Colonic mucosa (tissue), 4 donors: ENCODE data around the gene PRPF4. TPM values are rescaled to one million over a fixed set of nuclear protein-coding genes. Genes with fewer than 3 reads are reported as not detected.
"Not testable (repeated sequence)": the region's sequence is repeated elsewhere in the genome, so short reads cannot be mapped to it uniquely, and the experiment has no call there.

Experiments used
- DNase-seq: peaks from one replicate; pipeline ENCODE4 v3.0.0-alpha.2; 2020
- H3K27ac ChIP-seq: fragments of 200-600 bp; one replicate; pipeline ENCODE4 v1.8.0; 2021
- H3K27me3 ChIP-seq: fragments of 200-600 bp; one replicate; pipeline ENCODE4 v1.8.0; 2021
- H3K36me3 ChIP-seq: fragments of 200-600 bp; one replicate; pipeline ENCODE4 v1.8.0; 2021
- H3K4me1 ChIP-seq: fragments of 200-600 bp; one replicate; pipeline ENCODE4 v1.8.0; 2021; ENCODE audit warnings: mild to moderate bottlenecking
- H3K4me3 ChIP-seq: fragments of 200-600 bp; one replicate; pipeline ENCODE4 v1.8.0; 2021
- H3K9ac ChIP-seq, 2 donors: one replicate each; pipeline ENCODE4 v1.7.0; 2013; ENCODE audit warnings: control low read depth in 2 of 2, low read depth in 2 of 2, low read length in 2 of 2
- H3K9me3 ChIP-seq: fragments of 200-600 bp; one replicate; pipeline ENCODE4 v1.8.0; 2021
- intact Hi-C: fragments of 100-400 bp; cut with DNase I; formaldehyde crosslinking; loops from one replicate; pipeline ENCODE4 v1.14.1; 2022
- total RNA-seq, 2 donors: library from RNA; stranded (reverse); fragmentation: NEBNext Ultra II Directional in 1 of 2; extraction: Animal tissue kit (Norgen Biotek cat#: 25700) in 1 of 2; gene quantifications; one replicate each; pipeline ENCODE4 v1.2.1, GENCODE V29; 2021
- TF ChIP-seq, protein P1 (sequence below): fragments of 200-600 bp; IDR thresholded peaks from one replicate; pipeline ENCODE4 v1.8.0; 2022; ENCODE audit warnings: antibody characterized with exemption, mild to moderate bottlenecking
- donor health status: healthy.
- donor health status: DM: no; HTN: no; CAD: no.
- donor health status: DM: no; HTN: no; CAD: no.

The PRPF4 gene
- total RNA-seq, 2 donors from 2014 or later, result 16.0 to 25.9 TPM

- no peak for DNase-seq
- no peak overlapping the region for H3K27ac ChIP-seq
- peaks cover 2% of the 10 kb centered on the region for H3K4me1 ChIP-seq
- TF ChIP-seq, protein P1, sequence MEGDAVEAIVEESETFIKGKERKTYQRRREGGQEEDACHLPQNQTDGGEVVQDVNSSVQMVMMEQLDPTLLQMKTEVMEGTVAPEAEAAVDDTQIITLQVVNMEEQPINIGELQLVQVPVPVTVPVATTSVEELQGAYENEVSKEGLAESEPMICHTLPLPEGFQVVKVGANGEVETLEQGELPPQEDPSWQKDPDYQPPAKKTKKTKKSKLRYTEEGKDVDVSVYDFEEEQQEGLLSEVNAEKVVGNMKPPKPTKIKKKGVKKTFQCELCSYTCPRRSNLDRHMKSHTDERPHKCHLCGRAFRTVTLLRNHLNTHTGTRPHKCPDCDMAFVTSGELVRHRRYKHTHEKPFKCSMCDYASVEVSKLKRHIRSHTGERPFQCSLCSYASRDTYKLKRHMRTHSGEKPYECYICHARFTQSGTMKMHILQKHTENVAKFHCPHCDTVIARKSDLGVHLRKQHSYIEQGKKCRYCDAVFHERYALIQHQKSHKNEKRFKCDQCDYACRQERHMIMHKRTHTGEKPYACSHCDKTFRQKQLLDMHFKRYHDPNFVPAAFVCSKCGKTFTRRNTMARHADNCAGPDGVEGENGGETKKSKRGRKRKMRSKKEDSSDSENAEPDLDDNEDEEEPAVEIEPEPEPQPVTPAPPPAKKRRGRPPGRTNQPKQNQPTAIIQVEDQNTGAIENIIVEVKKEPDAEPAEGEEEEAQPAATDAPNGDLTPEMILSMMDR, result no peak
- no peaks in the 10 kb centered on the region for H3K9me3 ChIP-seq
- H3K36me3 ChIP-seq, result peaks cover 23% of the 10 kb centered on the region
- H3K27me3 ChIP-seq, result no peaks in the 10 kb centered on the region
- no peak overlapping the region for H3K9ac ChIP-seq
- no peak overlapping the region for H3K4me3 ChIP-seq
- intact Hi-C loops, result no loop called here
These were observed 5.9 kb downstream of the PRPF4 start for GRCh38 chr9:113281356-113281755.

DNA sequence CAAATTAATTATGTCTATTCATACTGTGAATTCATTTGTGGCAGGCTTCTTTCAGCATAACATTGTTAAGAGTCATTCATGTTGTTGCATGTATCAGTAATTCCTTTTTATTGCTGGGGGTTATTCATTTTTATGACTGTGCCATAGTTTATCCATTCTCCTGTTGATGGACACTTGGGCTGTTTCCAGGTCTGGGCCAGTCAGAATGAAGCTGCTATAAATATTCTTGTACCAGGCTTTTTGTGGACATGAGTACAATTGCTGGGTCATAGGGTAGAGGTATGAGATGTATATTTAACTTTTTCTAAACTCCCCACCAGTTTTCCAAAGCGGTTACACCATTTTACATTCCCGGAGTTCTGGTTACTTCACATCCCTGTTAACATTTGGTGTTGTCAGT, 13.6 kb downstream of the PRPF4 start:
- H3K27me3 ChIP-seq, result no peaks in the 10 kb centered on the region
- H3K36me3 ChIP-seq, result peaks cover 24% of the 10 kb centered on the region
- DNase-seq, result peak; percentile 46
- no peaks in the 10 kb centered on the region for H3K4me1 ChIP-seq
- H3K9me3 ChIP-seq, result no peaks in the 10 kb centered on the region
- intact Hi-C loops, result no loop called here
- peak overlapping the region; percentile 5 for H3K27ac ChIP-seq
- TF ChIP-seq, protein P1, result no peak
- H3K9ac ChIP-seq, result no peak overlapping the region
- H3K4me3 ChIP-seq, result no peak overlapping the region

DNA sequence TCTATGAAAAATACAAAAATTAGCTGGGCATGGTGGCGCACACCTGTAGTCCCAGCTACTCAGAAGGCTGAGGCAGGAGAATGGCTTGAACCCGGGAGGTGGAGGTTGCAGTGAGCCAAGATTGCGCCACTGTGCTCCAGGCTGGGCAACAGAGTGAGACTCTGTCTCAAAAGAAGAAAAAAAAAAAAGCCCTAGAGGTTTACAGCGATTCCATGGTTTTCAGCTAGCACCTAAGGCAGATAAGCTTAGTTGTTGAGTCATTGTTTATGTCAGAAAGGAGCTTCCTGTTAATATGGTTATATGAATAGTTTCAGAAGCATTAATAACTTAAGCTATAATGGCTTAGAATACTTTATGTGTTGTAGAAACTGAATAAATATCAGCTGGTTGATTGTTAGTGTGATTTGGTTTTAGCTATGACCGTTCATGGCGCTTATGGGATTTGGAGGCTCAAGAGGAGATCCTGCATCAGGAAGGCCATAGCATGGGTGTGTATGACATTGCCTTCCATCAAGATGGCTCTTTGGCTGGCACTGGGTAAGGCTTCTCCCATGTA, 14.7 kb downstream of the PRPF4 start:
- intact Hi-C loops, result no loop called here
- Histone ChIP-seq H3K27ac (no peak overlapping the region), H3K4me1 (no peaks in the 10 kb centered on the region), H3K36me3 (peaks cover 18% of the 10 kb centered on the region), H3K9me3 (no peaks in the 10 kb centered on the region), H3K9ac (no peak overlapping the region), H3K27me3 (no peaks in the 10 kb centered on the region), H3K4me3 (no peak overlapping the region)
- no peak for DNase-seq
- TF ChIP-seq, protein P1, result no peak

GRCh38 chr9:113293285-113293878, 17.9 kb downstream of the PRPF4 start:
- Histone ChIP-seq H3K36me3 (peaks cover 3% of the 10 kb centered on the region), H3K9ac (no peak overlapping the region), H3K9me3 (no peaks in the 10 kb centered on the region), H3K27ac (no peak overlapping the region), H3K4me1 (no peaks in the 10 kb centered on the region), H3K4me3 (no peak overlapping the region), H3K27me3 (no peaks in the 10 kb centered on the region)
- intact Hi-C loops, result no loop called here
- no peak for DNase-seq
- TF ChIP-seq, protein P1, result no peak

GRCh38 chr9:113296247-113296646, 20.8 kb downstream of the PRPF4 start:
- H3K9me3 ChIP-seq, H3K27ac ChIP-seq, DNase-seq, H3K4me1 ChIP-seq, H3K9ac ChIP-seq, H3K36me3 ChIP-seq, H3K4me3 ChIP-seq, intact Hi-C loops, H3K27me3 ChIP-seq: not testable (repeated sequence)

- TF ChIP-seq, protein P1, result no peak
- intact Hi-C loops, result no loop called here
- Histone ChIP-seq H3K27me3 (no peaks in the 10 kb centered on the region), H3K9ac (no peak overlapping the region), H3K27ac (no peak overlapping the region), H3K4me3 (no peak overlapping the region), H3K36me3 (no peaks in the 10 kb centered on the region), H3K9me3 (no peaks in the 10 kb centered on the region), H3K4me1 (peaks cover 7% of the 10 kb centered on the region)
- no peak for DNase-seq
These were observed 21.5 kb downstream of the PRPF4 start for GRCh38 chr9:113296796-113297558.
